HG03108 (cell line): Measurements from ENCODE around the gene STAC3.

Source experiments
- ATAC-seq: cut with Tn5 transposase; IDR thresholded peaks from one replicate; pipeline ENCODE4 v1.9.1; 2021; ENCODE audit warnings: moderate library complexity; ENCODE audit not compliant: unreplicated experiment

STAC3 gene

DNA sequence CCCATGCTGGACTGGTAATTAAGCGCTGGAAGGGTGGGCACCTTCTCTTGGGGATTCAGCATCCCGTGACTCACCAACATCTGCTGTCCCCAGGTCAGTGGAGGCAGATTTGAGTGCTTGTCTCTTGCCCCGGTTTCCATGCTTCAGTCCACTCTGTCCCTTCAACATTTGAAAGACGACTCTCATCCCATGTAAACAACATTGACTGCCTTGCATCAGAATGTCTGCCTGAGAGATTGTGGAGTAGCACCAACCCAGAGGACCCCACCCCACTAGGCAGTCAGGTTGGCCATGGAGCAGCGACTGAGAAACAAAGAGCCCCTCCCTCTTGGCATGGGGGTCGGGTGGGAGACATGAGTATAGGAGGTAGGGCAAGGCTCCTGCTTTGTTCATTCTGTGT, 4.9 kb upstream of the STAC3 start:
- ATAC-seq, result no peak

- no peak for ATAC-seq
These were observed 3.7 kb upstream of the STAC3 start for GRCh38 chr12:57254506-57255280.

DNA sequence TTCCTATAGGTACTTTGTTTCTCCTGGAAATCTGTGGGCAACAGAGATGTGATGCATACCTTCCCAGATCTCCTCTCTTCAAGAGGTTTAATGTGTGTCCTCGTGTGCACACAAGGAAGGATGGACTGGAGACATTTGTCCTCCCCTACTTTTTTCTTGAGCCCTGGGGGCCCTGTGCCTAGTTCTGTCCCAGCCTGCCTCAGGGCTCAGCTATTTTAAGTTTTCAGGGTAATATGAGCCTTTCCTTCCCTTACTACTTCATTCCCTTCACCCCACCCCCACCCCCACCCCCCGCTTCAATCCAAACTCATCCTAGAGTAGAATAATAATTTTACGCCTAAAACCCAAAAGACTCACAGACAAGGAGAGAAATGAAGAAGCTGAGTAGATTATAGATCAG, 446 bp downstream of the STAC3 start:
- ATAC-seq, result no peak

- no peak for ATAC-seq
These were observed 1.8 kb downstream of the STAC3 start for GRCh38 chr12:57248934-57249742.

DNA sequence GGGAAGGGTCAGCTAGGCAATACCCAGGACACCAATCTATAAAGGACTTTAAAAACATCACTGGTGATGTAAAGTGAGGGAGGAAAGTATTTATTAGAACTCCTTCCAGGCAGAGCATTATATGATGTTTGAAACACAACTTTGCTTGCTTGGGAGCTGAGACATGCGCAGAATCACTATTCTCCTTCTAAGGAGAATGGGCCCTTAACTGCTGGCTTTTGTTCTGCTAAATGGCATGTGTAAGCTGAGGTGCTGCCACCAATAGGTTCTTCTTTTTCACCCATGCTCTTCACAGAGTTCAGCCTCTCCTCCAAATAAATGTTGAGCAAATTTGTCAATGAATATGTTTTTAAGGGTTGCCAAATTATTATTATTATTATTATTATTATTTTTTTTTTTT, 3.9 kb downstream of the STAC3 start:
- ATAC-seq, result no peak

DNA sequence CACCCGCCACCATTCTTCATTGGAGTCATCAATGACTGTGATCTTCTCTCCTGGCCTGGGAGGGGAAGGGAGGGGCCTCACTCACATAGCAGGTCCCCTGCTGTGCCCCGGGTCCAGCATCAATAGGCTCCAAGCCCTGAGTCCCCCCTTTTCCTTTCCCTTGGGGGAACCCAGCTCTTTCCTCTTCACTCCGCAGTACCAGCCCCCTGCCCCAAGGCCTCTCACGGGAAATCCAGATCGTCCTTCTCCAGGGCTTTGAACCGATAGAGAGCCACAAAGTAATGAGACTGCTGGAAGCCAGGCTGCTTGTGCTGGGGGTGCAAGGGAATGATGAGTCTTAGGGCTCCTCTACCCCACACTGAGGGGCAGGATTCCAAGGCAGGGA, 6.7 kb downstream of the STAC3 start:
- ATAC-seq, result no peak

DNA sequence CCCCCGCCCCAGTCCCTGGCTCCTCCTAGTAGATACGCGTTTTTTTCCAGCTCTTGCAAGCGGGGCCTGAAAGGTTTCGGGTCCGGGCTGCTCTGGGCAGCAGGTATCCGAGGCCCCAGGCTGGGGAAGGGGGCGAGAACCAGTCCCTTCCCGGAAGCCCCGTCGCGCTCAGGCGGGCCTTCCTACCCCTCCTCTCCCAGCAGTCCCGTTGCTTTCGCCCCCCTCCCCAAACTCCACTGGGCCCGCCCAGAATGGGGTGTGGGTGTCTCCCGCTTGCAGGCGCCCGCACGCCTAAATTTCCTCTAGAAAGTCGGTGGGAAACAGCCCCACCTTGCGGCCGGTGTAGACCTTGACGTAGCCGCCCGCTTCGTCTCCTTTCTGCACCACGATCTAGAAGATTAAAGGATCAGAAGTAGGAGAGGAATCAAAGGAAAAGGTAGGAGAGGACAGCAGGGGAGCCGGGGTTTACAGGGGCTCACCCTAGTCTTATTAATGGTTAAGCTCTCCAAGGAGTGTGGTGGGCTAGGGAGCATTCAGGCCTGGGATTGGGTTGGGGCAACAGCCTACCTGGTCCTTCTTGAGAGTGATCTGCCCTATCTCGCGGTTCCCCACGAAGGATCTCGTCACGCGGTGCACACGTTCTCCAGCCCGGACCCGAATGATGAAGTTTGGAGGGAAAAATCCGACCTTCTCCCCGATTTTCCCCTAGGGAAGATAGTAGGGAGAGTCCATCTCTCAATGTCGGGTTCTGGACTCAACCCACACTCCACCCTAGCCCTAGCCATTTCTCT, 7.3 kb downstream of the STAC3 start:
- no peak for ATAC-seq

DNA sequence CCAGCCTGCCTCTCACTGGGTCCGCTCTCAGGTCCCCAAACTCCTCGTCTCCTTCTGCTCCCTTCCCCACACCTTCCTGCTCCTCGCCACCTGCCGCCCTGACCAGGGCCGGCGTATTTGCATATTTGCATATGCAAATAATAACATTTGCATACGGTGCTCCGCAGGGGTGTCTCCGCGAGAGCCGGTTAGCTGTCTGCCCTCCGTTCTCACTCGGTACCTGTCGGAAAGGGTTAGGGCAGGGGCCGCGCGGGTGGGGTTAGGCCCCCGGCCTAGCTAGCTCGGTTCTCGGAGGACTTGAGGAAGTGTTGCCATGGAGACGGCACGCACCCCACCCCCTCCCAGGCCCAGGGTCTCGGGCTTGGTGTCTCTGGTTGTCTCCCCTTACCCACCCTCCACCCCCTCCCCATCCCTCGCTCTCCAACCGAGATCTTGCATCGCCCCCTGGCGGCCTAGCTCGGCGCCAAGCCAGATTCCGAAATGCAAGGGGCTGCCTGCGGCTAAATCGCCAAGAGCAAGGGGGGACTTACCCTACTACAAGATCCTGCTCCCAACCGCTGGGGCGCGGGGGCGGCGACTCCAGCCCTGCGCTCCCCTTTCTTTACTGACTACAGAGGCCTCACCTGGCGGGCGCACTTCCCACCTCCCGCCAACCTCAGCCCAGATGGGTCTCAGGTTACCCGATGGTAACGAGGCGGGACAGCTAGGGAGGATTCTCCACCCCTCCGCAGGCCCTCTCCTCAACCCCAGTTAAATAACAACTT, 8.1 kb downstream of the STAC3 start:
- ATAC-seq, result no peak

GRCh38 chr12:57242329-57242690, 8.7 kb downstream of the STAC3 start:
- no peak for ATAC-seq

- no peak for ATAC-seq
These were observed 9.3 kb downstream of the STAC3 start for GRCh38 chr12:57241402-57242310.

DNA sequence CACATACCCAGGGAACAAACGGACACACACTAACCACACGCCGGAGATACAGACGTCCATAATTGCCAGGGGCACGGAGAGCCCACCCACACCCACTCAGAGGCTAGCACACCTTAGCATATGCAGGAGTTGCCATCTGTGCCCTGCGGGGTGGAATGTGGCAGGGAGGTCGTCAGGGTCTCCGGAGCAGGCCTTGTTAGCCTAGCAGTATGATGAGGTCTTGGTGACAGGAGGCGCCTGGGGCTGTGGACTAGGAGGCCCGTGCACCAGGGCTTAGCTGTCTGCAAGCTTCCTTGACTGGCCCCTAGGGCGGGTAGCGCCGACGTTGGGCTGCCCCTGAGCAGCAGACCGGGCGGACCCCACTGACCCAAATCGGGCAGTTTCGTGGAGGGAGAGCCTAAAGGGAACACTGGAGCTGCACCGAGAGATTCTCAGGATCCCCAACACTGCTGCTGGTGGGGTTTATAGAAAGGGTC, 10.0 kb downstream of the STAC3 start:
- ATAC-seq, result no peak

DNA sequence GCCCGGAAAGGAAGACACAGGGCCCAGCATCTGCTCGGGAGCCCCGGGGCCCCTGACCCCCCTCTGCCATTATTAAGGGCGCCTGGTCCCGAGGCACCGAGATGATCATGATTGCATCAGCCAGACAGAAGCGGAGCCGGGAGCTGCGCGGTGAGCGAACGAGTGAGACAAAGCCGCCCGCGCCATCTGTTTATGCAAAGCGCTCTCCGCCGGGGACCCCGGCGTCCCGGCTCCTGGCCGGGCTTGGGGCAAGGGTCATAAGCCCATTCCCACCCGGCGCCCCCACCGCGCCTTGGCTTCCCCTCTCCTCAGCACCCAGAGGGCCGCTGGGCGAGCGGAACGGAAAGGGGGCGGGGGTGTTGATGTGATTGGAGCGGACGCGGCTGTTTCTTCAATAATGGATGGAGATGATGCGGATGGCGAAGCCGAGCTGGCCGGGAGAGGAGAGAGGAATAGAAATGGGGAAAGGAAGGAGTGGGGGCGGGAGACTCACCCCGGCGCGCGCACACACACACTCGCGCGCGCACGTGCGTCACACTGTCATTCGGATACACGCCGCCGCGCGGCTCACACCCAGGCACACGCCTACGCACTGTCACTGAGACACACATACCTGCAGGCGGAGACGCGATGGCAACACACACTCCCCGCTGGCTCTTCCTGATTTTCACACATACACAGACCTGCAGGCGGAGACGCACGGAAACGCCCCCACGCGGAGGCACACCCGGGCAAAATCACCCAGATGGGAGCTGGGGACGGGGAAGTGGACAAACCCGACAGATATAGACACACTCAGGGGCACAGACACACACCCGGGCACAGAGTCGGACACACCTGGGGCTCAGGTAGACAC, 10.7 kb downstream of the STAC3 start:
- no peak for ATAC-seq

DNA sequence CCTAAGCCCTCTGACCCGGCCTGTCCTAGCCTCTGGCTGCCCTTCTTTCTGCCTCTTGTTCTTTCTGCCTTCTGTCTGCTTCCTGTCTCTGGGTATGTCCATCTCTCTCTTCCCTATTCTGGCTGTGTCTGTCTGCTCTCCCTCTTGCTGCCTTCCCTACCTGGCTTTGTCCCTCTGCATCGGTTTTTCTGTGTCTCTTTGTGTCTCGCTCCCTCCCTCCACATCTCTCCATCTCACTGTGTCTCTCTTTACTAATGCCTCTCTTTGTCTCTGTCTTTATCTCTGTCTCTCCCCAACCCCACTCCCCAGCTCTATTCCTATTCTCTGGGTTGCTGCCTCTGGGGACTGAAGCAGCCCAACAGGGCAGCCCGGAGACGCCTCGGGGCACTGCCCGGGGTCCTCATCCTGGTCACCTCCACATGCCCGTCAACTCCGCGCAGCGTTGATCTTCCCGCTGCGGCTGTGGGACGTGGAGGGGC, 11.4 kb downstream of the STAC3 start:
- no peak for ATAC-seq

GRCh38 chr12:57238854-57239554, 12.0 kb downstream of the STAC3 start:
- peak; percentile 43 for ATAC-seq

DNA sequence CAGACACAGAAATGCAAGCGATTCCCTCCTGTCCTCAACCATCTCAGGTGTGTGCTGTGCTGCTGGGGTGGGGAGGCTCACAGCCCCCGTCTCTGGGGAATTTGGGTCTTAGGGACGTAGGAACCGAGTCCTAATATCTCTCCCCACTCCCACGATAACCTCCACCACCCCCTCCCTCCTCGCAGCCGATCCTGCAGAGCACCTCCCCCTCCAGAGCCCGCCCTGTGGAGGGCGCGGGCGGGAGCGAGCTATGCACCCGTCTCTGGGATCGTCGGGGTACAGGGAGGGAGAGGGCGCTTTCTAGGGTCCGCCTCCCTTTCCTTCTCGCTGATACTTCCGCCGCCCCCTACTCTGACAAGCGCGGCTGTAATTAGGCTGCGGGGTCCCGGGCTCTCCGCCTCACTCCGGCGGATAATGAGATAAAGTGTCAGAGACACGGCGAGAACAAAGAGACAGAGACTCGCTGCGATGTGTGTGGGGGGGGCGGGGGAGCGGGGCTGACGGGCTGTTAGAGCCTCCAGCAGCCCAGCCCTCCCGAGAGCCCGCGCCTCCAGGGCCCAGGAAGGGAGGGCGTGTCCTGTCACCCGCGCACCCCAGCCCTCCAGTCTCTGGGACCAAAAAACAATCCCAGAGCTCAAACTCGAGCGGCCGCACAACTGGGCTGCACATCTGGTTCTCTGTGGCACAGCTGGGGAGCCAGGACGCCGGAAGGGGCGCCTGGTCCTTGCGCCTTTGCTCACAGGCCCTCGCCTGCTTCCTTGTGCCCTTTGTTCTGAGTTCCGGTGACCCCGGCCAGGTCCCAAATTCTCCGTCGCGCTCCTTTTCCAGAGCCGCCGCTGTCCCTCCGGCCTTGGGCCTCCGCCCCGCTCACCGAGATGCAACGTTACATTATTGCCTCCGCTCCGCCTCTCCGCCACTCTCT, 12.8 kb downstream of the STAC3 start:
- ATAC-seq, result no peak

DNA sequence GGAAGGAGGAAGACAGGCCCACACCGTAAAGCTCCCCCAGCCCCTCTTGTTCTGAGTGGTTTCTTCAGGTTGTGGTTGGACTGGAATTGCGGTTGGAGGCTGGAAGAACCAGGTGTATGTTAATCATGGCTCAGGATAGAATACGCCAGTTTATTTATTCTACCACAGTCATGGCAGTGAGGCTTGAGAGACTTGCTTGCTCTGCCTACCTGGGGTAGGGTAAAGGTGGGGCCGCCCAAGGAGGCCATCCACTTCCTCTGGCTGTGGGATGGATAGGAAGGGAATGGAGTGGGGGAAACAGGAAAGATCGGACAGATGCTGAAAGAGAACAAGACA, 13.4 kb downstream of the STAC3 start:
- no peak for ATAC-seq

DNA sequence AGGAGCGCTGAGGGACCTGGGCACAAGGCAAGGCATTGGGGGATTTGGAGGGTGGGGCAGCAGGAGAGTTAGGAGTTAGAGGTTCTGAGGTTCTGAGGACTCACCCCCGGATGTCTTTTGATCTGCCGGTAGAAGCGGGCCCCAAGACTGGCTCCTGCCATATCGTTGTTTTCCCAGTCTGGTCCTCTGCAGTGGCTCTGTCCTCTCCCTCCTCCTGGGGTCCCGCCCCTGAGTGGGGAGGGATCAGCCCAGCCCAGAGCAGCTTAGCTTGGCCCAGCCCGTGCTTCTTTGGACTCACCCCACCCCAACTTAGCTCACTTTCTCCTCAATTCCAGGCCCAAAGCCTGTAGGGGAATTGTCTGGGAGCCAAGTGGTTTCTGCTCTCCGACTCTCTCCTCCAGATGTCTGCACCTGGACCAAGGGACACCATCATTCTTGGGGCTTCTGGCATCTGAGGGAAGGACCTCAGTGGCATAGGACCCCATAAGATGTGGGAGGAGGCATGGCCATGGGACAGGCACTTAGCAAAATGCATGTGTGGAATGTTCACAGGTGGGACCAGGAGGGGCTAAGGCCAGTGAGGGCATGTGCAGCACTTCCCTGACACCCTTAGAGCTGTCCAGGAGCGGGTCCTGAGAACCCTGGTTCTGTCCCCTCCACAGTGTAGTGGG, 13.9 kb downstream of the STAC3 start:
- no peak for ATAC-seq
